ENCODE data around the gene ZNF613. TPM values are rescaled to one million over a fixed set of nuclear protein-coding genes. Genes with fewer than 3 reads are reported as not detected.

The ZNF613 gene
- total RNA-seq: 4.9 and 6.1 TPM in 2 replicates

DNA sequence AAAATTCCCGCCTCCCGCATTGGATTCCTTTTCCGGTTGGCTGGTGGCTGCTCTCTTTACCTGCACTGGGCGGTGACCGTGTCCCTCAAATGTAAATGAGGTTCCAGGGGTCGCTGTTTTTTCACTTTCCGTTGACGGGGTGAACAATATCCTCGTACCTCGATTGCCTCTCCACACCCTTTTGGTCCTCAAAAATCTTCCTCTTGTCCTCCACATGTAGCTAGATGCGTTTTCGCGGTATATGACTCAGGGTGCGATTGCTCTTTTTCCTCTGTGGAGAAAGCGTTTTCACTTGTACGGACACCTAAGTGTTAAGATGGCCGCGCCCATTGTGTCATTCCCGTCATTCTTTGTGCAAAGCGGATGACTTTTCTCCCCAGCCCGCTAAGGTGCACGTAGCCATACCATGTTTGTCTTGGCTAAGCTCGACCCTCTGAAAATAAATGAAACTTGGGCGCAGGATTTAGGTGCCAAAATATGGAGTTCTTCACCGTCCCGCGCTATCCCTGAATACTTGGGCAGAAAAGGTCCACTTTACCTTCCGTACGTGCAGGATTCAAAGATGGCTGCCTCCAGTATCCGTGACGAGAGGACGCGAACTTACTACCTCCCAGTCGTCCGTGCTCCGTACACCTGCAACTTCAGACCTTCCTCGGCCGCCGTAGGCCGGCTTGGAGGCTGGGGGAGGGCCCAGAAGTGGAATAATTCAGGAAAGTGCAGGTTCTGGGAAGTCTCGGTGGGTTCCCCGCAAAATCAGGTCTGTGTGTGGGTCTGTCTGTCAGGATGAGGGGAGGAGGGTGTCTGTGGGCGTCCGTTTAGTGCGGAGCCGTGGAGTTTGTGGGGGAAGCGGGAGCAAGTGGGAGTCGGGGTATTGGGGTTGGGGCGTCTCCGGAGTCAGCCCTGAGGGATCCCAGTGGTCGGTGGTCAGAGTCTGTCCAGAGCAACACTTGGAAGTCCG is at the start of gene ZNF613:
ZNF613 (plus strand) TSS at position 689 of the 958 bp plus-strand sequence. CDS start 8,749 bp downstream, outside the sequence.

GRCh38 chr19:51887522-51888498 is 39.5 kb upstream of the ZNF613 start, which contains the start of gene ZNF577:
ZNF577 (minus strand) TSS chr19:51887951; CDS start chr19:51880382, 7,569 bp downstream.

GRCh38 chr19:51904331-51905165 is 22.7 kb upstream of the ZNF613 start, which contains the start of gene ZNF649:
ZNF649 (minus strand) TSS chr19:51905017; CDS start chr19:51900107, 4,910 bp downstream.

DNA sequence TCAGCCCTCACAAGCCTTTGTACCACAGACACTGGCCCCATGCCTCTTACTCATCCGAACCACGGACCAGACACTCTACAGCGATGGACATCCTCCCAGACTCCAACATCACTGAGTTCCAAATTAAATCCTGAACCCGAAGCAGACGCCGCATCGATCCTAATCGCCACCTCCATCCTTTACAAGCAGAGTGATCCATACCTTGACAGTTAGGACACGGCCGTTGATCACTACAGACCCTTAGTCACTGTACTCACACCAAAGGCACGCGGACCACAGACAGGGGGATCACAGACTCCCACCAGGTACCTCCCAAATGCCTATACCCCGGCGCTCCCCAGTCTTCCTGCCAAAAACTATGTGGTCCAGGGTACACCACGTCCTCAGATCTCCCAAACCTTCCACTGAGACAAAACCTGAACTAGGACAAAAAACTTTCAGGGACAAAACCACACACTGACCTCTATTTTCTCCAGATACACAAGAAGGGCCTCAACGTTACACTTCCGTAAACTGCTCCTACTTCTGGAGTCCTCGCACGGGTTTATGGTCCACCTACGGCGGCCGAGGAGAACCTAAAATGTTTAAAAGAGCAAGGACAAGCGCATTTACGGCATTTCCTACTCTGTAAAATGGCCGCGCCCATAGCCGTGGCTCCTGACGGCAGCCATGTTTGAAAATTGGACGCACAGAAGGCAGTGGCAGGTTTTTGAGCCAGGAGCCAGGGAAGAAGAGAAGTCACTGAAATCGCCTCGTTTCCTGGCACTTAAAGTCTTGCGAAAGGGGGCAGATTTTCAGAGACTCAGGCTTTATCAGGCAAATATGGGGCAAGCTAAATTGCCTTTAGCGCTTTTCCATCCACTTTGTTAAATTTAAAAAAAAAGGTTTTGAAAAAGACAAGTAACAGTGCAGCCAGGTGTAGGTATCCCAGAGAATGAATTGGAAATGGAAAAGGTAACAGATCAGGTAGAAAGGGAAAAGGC is 59.3 kb downstream of the ZNF613 start, which contains the start of gene ZNF350:
ZNF350 (minus strand) TSS at position 532 of the 983 bp plus-strand sequence. CDS start 12,480 bp downstream, outside the sequence.

Other genes with a start within 250 kb of the ZNF613 start
- gene SPACA6, start 234.1 kb upstream of the ZNF613 start, total RNA-seq: 7.6 and 12.5 TPM in 2 replicates
- not detected in 2 replicates for gene HAS1, start 203.5 kb upstream of the ZNF613 start, total RNA-seq
- 0.11 TPM in 1 of 2 replicates, not detected in the other for gene FPR1, start 175.6 kb upstream of the ZNF613 start, total RNA-seq
- gene FPR2, start 166.3 kb upstream of the ZNF613 start, total RNA-seq: not detected in 2 replicates
- not detected in 2 replicates for gene FPR3, start 132.3 kb upstream of the ZNF613 start, total RNA-seq
- gene ZNF577, start 39.5 kb upstream of the ZNF613 start, total RNA-seq: 4.0 and 7.2 TPM in 2 replicates
- 5.7 and 5.9 TPM in 2 replicates for gene ZNF649, start 22.5 kb upstream of the ZNF613 start, total RNA-seq
- gene ZNF350, start 59.4 kb downstream of the ZNF613 start, total RNA-seq: 9.3 and 10.7 TPM in 2 replicates
- 10.4 and 13.5 TPM in 2 replicates for gene ZNF615, start 80.7 kb downstream of the ZNF613 start, total RNA-seq
- gene ZNF614, start 100.9 kb downstream of the ZNF613 start, total RNA-seq: 8.6 and 12.0 TPM in 2 replicates
- 10.3 and 11.4 TPM in 2 replicates for gene ZNF432, start 121.4 kb downstream of the ZNF613 start, total RNA-seq
- 20.9 and 30.6 TPM in 2 replicates for gene ZNF841, start 168.3 kb downstream of the ZNF613 start, total RNA-seq
- 9.1 and 11.4 TPM in 2 replicates for gene ZNF616, start 212.5 kb downstream of the ZNF613 start, total RNA-seq
- gene ZNF836, start 244.1 kb downstream of the ZNF613 start, total RNA-seq: 4.2 and 7.9 TPM in 2 replicates